GM12878 (cell line): Measurements from ENCODE around the gene TAF3. TPM values are rescaled to one million over a fixed set of nuclear protein-coding genes. Genes with fewer than 3 reads are reported as not detected.

ENCODE experiments used
- ATF7 ChIP-seq: fragments of 450-650 bp; IDR thresholded peaks from 2 replicates; pipeline ENCODE4 v1.6.1; 2016; ENCODE audit warnings: low read depth, mild to moderate bottlenecking
- BCL3 ChIP-seq: IDR thresholded peaks from 2 replicates; pipeline ENCODE4 v1.6.1; 2011; ENCODE audit warnings: borderline replicate concordance, low read depth, mild to moderate bottlenecking, moderate library complexity, low read length; ENCODE audit not compliant: insufficient read depth, poor library complexity, severe bottlenecking
- CEBPB ChIP-seq, 2 experiments: fragments of 150-350 bp in 1 of 2; IDR thresholded peaks; 2 replicates each; pipeline ENCODE4 v1.6.1; 2012 to 2014; ENCODE audit warnings: low read depth in 2 of 2, low read length in 2 of 2, borderline replicate concordance in 1 of 2, inconsistent platforms in 1 of 2
- EP300 ChIP-seq, 2 experiments: fragments of 150-350 bp in 1 of 2; IDR thresholded peaks; 2 replicates each; pipeline ENCODE4 v1.6.1; 2011 to 2012; ENCODE audit warnings: low read depth in 2 of 2, low read length in 2 of 2, borderline replicate concordance in 1 of 2, improper control_type of control experiment in 1 of 2, inconsistent platforms in 1 of 2; ENCODE audit not compliant: control insufficient read depth in 1 of 2
- ESRRA ChIP-seq: IDR thresholded peaks from 2 replicates; pipeline ENCODE4 v1.6.1; 2012; ENCODE audit warnings: mild to moderate bottlenecking, low read length, improper control_type of control experiment
- HCFC1 ChIP-seq: fragments of 150-350 bp; IDR thresholded peaks from 2 replicates; pipeline ENCODE4 v1.6.1; 2014; ENCODE audit warnings: low read length
- IKZF1 ChIP-seq: fragments of 450-650 bp; conservative IDR thresholded peaks from 2 replicates; pipeline ENCODE4 v1.6.1; 2017; ENCODE audit warnings: antibody characterized with exemption, mild to moderate bottlenecking
- KLF5 ChIP-seq: fragments of 450-650 bp; IDR thresholded peaks from 2 replicates; pipeline ENCODE4 v1.6.1; 2014; ENCODE audit warnings: mild to moderate bottlenecking; ENCODE audit not compliant: partially characterized antibody
- LARP7 ChIP-seq: fragments of 450-650 bp; IDR thresholded peaks from 2 replicates; pipeline ENCODE4 v1.6.1; 2017; ENCODE audit warnings: mild to moderate bottlenecking
- MTA3 ChIP-seq: IDR thresholded peaks from 2 replicates; pipeline ENCODE4 v1.6.1; 2012; ENCODE audit warnings: low read length, inconsistent platforms, borderline replicate concordance
- MXI1 ChIP-seq: fragments of 150-350 bp; IDR thresholded peaks from 2 replicates; pipeline ENCODE4 v1.6.1; 2011; ENCODE audit warnings: low read depth, mild to moderate bottlenecking, inconsistent platforms, low read length, improper control_type of control experiment
- PAX5 ChIP-seq: IDR thresholded peaks from 2 replicates; pipeline ENCODE4 v1.6.1; 2011; ENCODE audit warnings: low read depth, low read length, borderline replicate concordance
- PKNOX1 ChIP-seq: fragments of 450-650 bp; IDR thresholded peaks from 2 replicates; pipeline ENCODE4 v1.6.1; 2016; ENCODE audit warnings: mild to moderate bottlenecking
- RBBP5 ChIP-seq: fragments of 200-600 bp; sonication (generic); conservative IDR thresholded peaks from 2 replicates; pipeline ENCODE4 v1.6.1; 2016
- SMARCA5 ChIP-seq: fragments of 450-650 bp; IDR thresholded peaks from 2 replicates; pipeline ENCODE4 v1.6.1; 2017; ENCODE audit warnings: mild to moderate bottlenecking
- SP1 ChIP-seq: IDR thresholded peaks from one replicate; pipeline ENCODE4 v1.6.1; 2011; ENCODE audit warnings: low read depth, low read length
- SRF ChIP-seq, 2 experiments: IDR thresholded peaks; 2 replicates each; pipeline ENCODE4 v1.6.1; 2011; ENCODE audit warnings: low read depth in 2 of 2, low read length in 2 of 2, mild to moderate bottlenecking in 1 of 2, moderate library complexity in 1 of 2
- SUPT20H ChIP-seq: IDR thresholded peaks from 2 replicates; pipeline ENCODE4 v1.6.1; 2011; ENCODE audit warnings: low read depth, mild to moderate bottlenecking, low read length, moderate library complexity, borderline replicate concordance; ENCODE audit not compliant: control insufficient read depth
- TCF12 ChIP-seq: IDR thresholded peaks from 2 replicates; pipeline ENCODE4 v1.6.1; 2011; ENCODE audit warnings: low read depth, mild to moderate bottlenecking, low read length
- YBX1 ChIP-seq: fragments of 450-650 bp; IDR thresholded peaks from 2 replicates; pipeline ENCODE4 v1.6.1; 2016; ENCODE audit warnings: antibody characterized with exemption
- ZNF217 ChIP-seq: fragments of 450-650 bp; IDR thresholded peaks from 2 replicates; pipeline ENCODE4 v1.6.1; 2017; ENCODE audit warnings: antibody characterized with exemption, mild to moderate bottlenecking
- polyA plus RNA-seq, 11 experiments: library from polyadenylated mRNA; depleted of rRNA in 4 of 11; unstranded in 6 of 11; stranded (reverse) in 5 of 11; fragments of >200 nt; fragmentation: Nextera tagmentation in 4 of 11; fragmentation: Illumina TruSeq in 1 of 11; extraction: Ambion mirVana in 4 of 11; extraction: Trizol in 1 of 11; gene quantifications; 1 replicate in 1 of 11; 2 replicates in 10 of 11; pipeline versions ENCODE4 v1.2.1 to v1.2.3, GENCODE V29; 2011 to 2016; ENCODE audit warnings: inconsistent platforms in 2 of 11, missing spikeins in 2 of 11, low read depth in 1 of 11
- total RNA-seq, 4 experiments: library from RNA; depleted of rRNA in 3 of 4; stranded (reverse); fragments of >200 nt in 3 of 4; fragmentation: Illumina TruSeq in 1 of 4; extraction: Trizol in 1 of 4; gene quantifications; 2 replicates each; pipeline versions ENCODE4 v1.2.1 to v1.2.3, GENCODE V29; 2013 to 2021
- TF ChIP-seq, protein P1 (sequence below): fragments of 450-650 bp; formaldehyde crosslinking; IDR thresholded peaks from 2 replicates; pipeline ENCODE4 v1.4.0; 2022; ENCODE audit warnings: mild to moderate bottlenecking, moderate library complexity
- TF ChIP-seq, protein P2 (sequence below): fragments of 450-650 bp; IDR thresholded peaks from 2 replicates; pipeline ENCODE4 v1.6.1; 2017; ENCODE audit warnings: mild to moderate bottlenecking, low read depth, inconsistent platforms; ENCODE audit not compliant: poor library complexity, severe bottlenecking

The TAF3 gene
- total and polyA plus RNA-seq, 10 of the 15 experiments (the other 5 are each of a cell fraction or from before 2014, with no cell fraction given) = 2.0 to 10.1 (median 3.7) TPM

DNA sequence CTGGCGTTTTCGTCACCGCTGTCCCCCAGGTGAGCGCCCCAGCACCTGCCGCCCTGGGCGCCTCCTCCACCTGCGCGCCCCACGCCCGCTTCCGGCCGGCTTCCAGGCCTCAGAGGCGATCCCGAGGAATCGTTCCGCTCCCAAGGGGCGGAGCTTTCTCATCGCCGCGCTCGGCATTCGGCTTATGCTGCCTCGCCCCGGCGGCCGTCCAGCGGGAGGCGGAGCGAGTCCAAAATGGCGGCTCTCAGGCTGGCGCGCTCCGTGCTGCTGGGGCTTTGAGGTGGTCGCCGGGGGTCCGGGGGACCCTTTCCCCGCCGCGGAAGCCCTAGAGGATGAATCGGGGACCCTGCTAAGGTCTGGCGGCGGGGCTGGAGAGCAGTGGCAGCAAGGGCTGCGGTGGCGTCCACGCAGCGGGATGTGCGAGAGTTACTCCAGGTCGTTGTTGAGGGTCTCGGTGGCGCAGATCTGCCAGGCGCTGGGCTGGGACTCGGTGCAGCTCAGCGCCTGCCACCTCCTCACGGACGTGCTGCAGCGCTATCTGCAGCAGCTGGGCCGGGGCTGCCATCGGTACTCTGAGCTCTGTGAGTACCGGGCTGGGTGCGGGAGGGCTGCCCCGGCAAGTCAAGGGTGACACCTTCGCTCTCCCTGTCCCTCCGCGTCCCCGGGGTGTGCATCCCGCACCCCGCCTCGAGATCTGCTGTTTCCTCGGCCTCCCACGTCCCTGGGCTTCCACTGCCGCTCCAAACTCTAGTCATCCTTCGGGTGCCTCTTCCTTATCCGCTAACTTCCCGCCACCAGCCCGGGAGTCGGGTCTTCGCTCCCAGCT lies at the start of gene TAF3 (continued):
- no peak for TF ChIP-seq EP300 (IDR thresholded peaks at IDR 0.05; ENCODE audit: borderline replicate concordance in 1 of 2, control insufficient read depth in 1 of 2, low read depth in 2 of 2, low read length in 2 of 2)
- TF ChIP-seq, protein P1, sequence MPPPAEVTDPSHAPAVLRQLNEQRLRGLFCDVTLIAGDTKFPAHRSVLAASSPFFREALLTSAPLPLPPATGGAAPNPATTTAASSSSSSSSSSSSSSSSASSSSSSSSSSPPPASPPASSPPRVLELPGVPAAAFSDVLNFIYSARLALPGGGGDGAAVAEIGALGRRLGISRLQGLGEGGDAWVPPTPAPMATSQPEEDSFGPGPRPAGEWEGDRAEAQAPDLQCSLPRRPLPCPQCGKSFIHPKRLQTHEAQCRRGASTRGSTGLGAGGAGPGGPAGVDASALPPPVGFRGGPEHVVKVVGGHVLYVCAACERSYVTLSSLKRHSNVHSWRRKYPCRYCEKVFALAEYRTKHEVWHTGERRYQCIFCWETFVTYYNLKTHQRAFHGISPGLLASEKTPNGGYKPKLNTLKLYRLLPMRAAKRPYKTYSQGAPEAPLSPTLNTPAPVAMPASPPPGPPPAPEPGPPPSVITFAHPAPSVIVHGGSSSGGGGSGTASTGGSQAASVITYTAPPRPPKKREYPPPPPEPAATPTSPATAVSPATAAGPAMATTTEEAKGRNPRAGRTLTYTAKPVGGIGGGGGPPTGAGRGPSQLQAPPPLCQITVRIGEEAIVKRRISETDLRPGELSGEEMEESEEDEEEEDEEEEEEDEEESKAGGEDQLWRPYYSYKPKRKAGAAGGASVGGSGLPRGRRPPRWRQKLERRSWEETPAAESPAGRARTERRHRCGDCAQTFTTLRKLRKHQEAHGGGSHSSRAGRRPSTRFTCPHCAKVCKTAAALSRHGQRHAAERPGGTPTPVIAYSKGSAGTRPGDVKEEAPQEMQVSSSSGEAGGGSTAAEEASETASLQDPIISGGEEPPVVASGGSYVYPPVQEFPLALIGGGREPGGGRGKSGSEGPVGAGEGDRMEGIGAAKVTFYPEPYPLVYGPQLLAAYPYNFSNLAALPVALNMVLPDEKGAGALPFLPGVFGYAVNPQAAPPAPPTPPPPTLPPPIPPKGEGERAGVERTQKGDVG (CRISPR knock-in tag) = no peak
- TF ChIP-seq SMARCA5 = 0 out of 2 replicates have a peak, but pooled peaks have one; percentile 31
- no peak for TF ChIP-seq ATF7
- TF ChIP-seq, protein P2, sequence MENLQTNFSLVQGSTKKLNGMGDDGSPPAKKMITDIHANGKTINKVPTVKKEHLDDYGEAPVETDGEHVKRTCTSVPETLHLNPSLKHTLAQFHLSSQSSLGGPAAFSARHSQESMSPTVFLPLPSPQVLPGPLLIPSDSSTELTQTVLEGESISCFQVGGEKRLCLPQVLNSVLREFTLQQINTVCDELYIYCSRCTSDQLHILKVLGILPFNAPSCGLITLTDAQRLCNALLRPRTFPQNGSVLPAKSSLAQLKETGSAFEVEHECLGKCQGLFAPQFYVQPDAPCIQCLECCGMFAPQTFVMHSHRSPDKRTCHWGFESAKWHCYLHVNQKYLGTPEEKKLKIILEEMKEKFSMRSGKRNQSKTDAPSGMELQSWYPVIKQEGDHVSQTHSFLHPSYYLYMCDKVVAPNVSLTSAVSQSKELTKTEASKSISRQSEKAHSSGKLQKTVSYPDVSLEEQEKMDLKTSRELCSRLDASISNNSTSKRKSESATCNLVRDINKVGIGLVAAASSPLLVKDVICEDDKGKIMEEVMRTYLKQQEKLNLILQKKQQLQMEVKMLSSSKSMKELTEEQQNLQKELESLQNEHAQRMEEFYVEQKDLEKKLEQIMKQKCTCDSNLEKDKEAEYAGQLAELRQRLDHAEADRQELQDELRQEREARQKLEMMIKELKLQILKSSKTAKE = no peak
- TF ChIP-seq MTA3 = no peak
- no peak for TF ChIP-seq RBBP5
- TF ChIP-seq SP1 = peak; percentile 51
- peak; percentile 37; the same call in 1 of the 2 replicates for TF ChIP-seq PAX5
- TF ChIP-seq KLF5 = no peak
- peak; percentile 86 for TF ChIP-seq TCF12
- TF ChIP-seq ZNF217 = no peak
- TF ChIP-seq SRF (IDR thresholded peaks at IDR 0.05; ENCODE audit: low read depth in 2 of 2, low read length in 2 of 2) = peak; percentile 96 to 99
- TF ChIP-seq SUPT20H = no peak
- TF ChIP-seq CEBPB (IDR thresholded peaks at IDR 0.05; ENCODE audit: borderline replicate concordance in 1 of 2, low read depth in 2 of 2, low read length in 2 of 2) = no peak
- TF ChIP-seq MXI1 = peak; percentile 75
- TF ChIP-seq IKZF1 = peak; percentile 60
- no peak for TF ChIP-seq BCL3
- no peak for TF ChIP-seq YBX1
- TF ChIP-seq HCFC1 = peak; percentile 75
- no peak for TF ChIP-seq PKNOX1
- no peak; the same call in 1 of the 2 replicates for TF ChIP-seq LARP7
- TF ChIP-seq ESRRA = peak; percentile 62; the same call in 1 of the 2 replicates
